K562 (cell line): ENCODE measurements around the gene ATP9A. TPM values are rescaled to one million over a fixed set of nuclear protein-coding genes. Genes with fewer than 3 reads are reported as not detected.

Experiments used
- ATAC-seq: fragments of 200-7000 bp; cut with Tn5 transposase; 3 replicates; pipeline ENCODE4 v1.9.1; 2020; ENCODE audit warnings: moderate library complexity
- BruUV-seq: library from RNA; stranded (reverse); fragments of 400-500 nt; replicated peaks from 2 replicates; lab custom pipeline; 2021; lab: Mats Ljungman, UMichigan
- CTCF ChIA-PET: fragments of 300-600 bp; formaldehyde crosslinking; extraction: SDS; loops from one replicate; lab custom pipeline; 2021; ENCODE audit warnings: low intra/inter-chr PET ratio; lab: Yijun Ruan, JAX
- POLR2A ChIA-PET: fragments of 300-600, 350-650 bp; sonication (Branson Sonifier 250); formaldehyde crosslinking; extraction: SDS; loops from one replicate; lab custom pipeline; 2021; ENCODE audit warnings: antibody characterized with exemption, inconsistent platforms; lab: Yijun Ruan, JAX
- DNase-seq, 4 experiments: peaks; one replicate each; pipeline versions ENCODE4 v3.0.0 to v3.0.0-alpha.2; 2011 to 2018; ENCODE audit warnings: low spot score in 3 of 4, mixed read lengths in 3 of 4; ENCODE audit errors: extremely low read depth in 1 of 4
- FAIRE-seq: peaks from 2 replicates; lab custom pipeline; 2011; peaks lifted over from hg19 to GRCh38; lab: Jason Lieb, UNC
- H2AFZ ChIP-seq: 2 replicates; pipeline ENCODE4 v1.6.0; 2011; ENCODE audit warnings: low read depth, low read length, control low read depth, inconsistent platforms
- H3K27ac ChIP-seq: fragments of 200-600 bp; 3 replicates; pipeline ENCODE4 v1.8.0; 2011; ENCODE audit warnings: low read depth, mild to moderate bottlenecking, control low read depth, inconsistent platforms, low read length, moderate library complexity, mixed read lengths; ENCODE audit errors: extremely low read depth
- H3K27me3 ChIP-seq, 2 experiments: fragments of 300-600 bp in 1 of 2; 2 replicates in 1 of 2; 3 replicates in 1 of 2; pipeline versions ENCODE4 v1.6.0 to v1.8.0; 2011; ENCODE audit warnings: inconsistent platforms in 2 of 2, low read length in 2 of 2, mild to moderate bottlenecking in 1 of 2, mixed read lengths in 1 of 2, moderate library complexity in 1 of 2; ENCODE audit not compliant: control insufficient read depth in 2 of 2, insufficient read depth in 2 of 2
- H3K36me3 ChIP-seq: fragments of 300-600 bp; 3 replicates; pipeline ENCODE4 v1.8.0; 2011; ENCODE audit warnings: mild to moderate bottlenecking, low read length, inconsistent platforms; ENCODE audit not compliant: control insufficient read depth, insufficient read depth
- H3K4me1 ChIP-seq, 2 experiments: fragments of 200-600 bp in 1 of 2; replicated peaks in 1 of 2; 2 replicates in 1 of 2; 3 replicates in 1 of 2; pipeline versions ENCODE4 v1.5.1 to v1.8.0; 2011; ENCODE audit warnings: inconsistent platforms in 2 of 2, low read length in 2 of 2, mild to moderate bottlenecking in 1 of 2, mixed read lengths in 1 of 2, moderate library complexity in 1 of 2; ENCODE audit not compliant: control insufficient read depth in 2 of 2, insufficient read depth in 2 of 2
- H3K4me2 ChIP-seq: 2 replicates; pipeline ENCODE4 v1.6.1; 2011; ENCODE audit warnings: low read length, control low read depth, inconsistent platforms, mixed read lengths; ENCODE audit not compliant: insufficient read depth
- H3K4me3 ChIP-seq: fragments of 200-600 bp; sonication (generic), shearing (Covaris generic); 2 replicates; pipeline ENCODE4 v1.5.1; 2016; ENCODE audit warnings: control low read depth, inconsistent platforms
- H3K79me2 ChIP-seq: fragments of 200-600 bp; 3 replicates; pipeline ENCODE4 v1.8.0; 2011; ENCODE audit warnings: low read length, inconsistent platforms; ENCODE audit not compliant: control insufficient read depth, insufficient read depth
- H3K9ac ChIP-seq, 2 experiments: 2 replicates each; pipeline versions ENCODE4 v1.6.0 to v1.6.1; 2011; ENCODE audit warnings: low read depth in 2 of 2, low read length in 2 of 2, control low read depth in 1 of 2, inconsistent platforms in 1 of 2, mild to moderate bottlenecking in 1 of 2, mixed read lengths in 1 of 2; ENCODE audit not compliant: insufficient read depth in 1 of 2
- H3K9me1 ChIP-seq: one replicate; pipeline ENCODE4 v1.6.0; 2011; ENCODE audit warnings: inconsistent platforms, mild to moderate bottlenecking, low read length, moderate library complexity; ENCODE audit not compliant: control insufficient read depth, insufficient read depth
- H3K9me3 ChIP-seq: replicated peaks from 2 replicates; pipeline ENCODE4 v1.5.1; 2011; ENCODE audit warnings: low read depth, low read length, inconsistent platforms; ENCODE audit not compliant: control insufficient read depth, insufficient read depth
- H4K20me1 ChIP-seq: replicated peaks from 2 replicates; pipeline ENCODE4 v1.6.1; 2011; ENCODE audit warnings: low read length, inconsistent platforms, mixed read lengths; ENCODE audit not compliant: control insufficient read depth, insufficient read depth
- CHD4 ChIP-seq: fragments of 200-600 bp; sonication (generic); IDR thresholded peaks from 3 replicates; pipeline ENCODE4 v1.6.1; 2012; ENCODE audit warnings: low read depth, mild to moderate bottlenecking, mixed read lengths, low read length, inconsistent platforms; ENCODE audit not compliant: insufficient read depth, insufficient replicate concordance, poor library complexity, severe bottlenecking
- CSDE1 ChIP-seq, 2 experiments: fragments of 450-650 bp; IDR thresholded peaks; 2 replicates each; pipeline ENCODE4 v1.6.1; 2016; ENCODE audit warnings: mild to moderate bottlenecking in 1 of 2
- ESRRB ChIP-seq: fragments of 250-450 bp; sonication (Bioruptor Pico); IDR thresholded peaks from 2 replicates; pipeline ENCODE4 v1.5.0; 2020; ENCODE audit warnings: mild to moderate bottlenecking, moderate library complexity, borderline replicate concordance
- KDM1A ChIP-seq, 2 experiments: fragments of 450-650 bp; IDR thresholded peaks; 2 replicates each; pipeline ENCODE4 v1.6.1; 2016; ENCODE audit warnings: mild to moderate bottlenecking in 2 of 2
- NONO ChIP-seq, 2 experiments: fragments of 200-400 bp in 1 of 2; fragments of 450-650 bp in 1 of 2; formaldehyde crosslinking in 1 of 2; IDR thresholded peaks; 2 replicates each; pipeline ENCODE4 v1.6.1; 2017; ENCODE audit warnings: low read depth in 2 of 2, mild to moderate bottlenecking in 2 of 2, moderate library complexity in 2 of 2, low read length in 1 of 2
- RBM15 ChIP-seq: fragments of 200-400 bp; formaldehyde crosslinking; IDR thresholded peaks from 2 replicates; pipeline ENCODE4 v1.6.1; 2018; ENCODE audit warnings: mild to moderate bottlenecking, low read length, moderate library complexity; ENCODE audit not compliant: insufficient read depth
- ZFP91 ChIP-seq: sonication (generic); formaldehyde crosslinking; IDR thresholded peaks from 2 replicates; pipeline ENCODE4 v1.8.0; 2022; ENCODE audit warnings: mild to moderate bottlenecking, missing genetic modification reagents
- ZNF668 ChIP-seq: fragments of 250-450 bp; sonication (Bioruptor Pico); IDR thresholded peaks from 2 replicates; pipeline ENCODE4 v1.8.0; 2022; ENCODE audit warnings: mild to moderate bottlenecking, inconsistent platforms
- WGBS: fragments of 100-300 bp; shearing (Covaris generic); methylation state at CpG from one replicate; pipeline ENCODE4 v1.1.6; 2016; ENCODE audit warnings: low coverage, mixed read lengths; ENCODE audit not compliant: insufficient coverage; ENCODE audit errors: missing lambda C conversion rate; 5-methylcytosine and 5-hydroxymethylcytosine counted together
- in situ Hi-C: fragments of 300-500 bp; cut with MboI; formaldehyde crosslinking; loops from 4 replicates; pipeline ENCODE4 v1.15.0; 2018; ENCODE audit warnings: inconsistent platforms, mixed read lengths
- intact Hi-C: fragments of 100-400 bp; cut with micrococcal nuclease; formaldehyde crosslinking; loops from 2 replicates; pipeline ENCODE4 v1.14.2; 2022
- polyA plus RNA-seq, 8 experiments: library from polyadenylated mRNA; depleted of rRNA in 4 of 8; stranded (reverse) in 5 of 8; unstranded in 3 of 8; fragments of >200 nt; fragmentation: Nextera tagmentation in 2 of 8; fragmentation: Illumina TruSeq in 1 of 8; extraction: Ambion mirVana in 2 of 8; extraction: Trizol in 1 of 8; gene quantifications; 2 replicates each; pipeline versions ENCODE4 v1.2.1 to v1.2.3, GENCODE V29; 2011 to 2014; ENCODE audit warnings: inconsistent platforms in 1 of 8, missing spikeins in 1 of 8
- total RNA-seq, 7 experiments: library from RNA; depleted of rRNA in 6 of 7; stranded (reverse); fragments of >200 nt in 6 of 7; fragmentation: Illumina TruSeq in 2 of 7; extraction: Trizol in 2 of 7; gene quantifications; 2 replicates each; pipeline versions ENCODE4 v1.2.1 to v1.2.3, GENCODE V29; 2011 to 2021; ENCODE audit warnings: low replicate concordance in 1 of 7
- TF ChIP-seq, protein P1 (sequence below): fragments of 450-650 bp; IDR thresholded peaks from 2 replicates; pipeline ENCODE4 v1.6.1; 2016; ENCODE audit warnings: borderline replicate concordance
- TF ChIP-seq, protein P2 (sequence below): fragments of 250-450 bp; sonication (Bioruptor Pico); IDR thresholded peaks from 2 replicates; pipeline ENCODE4 v1.8.0; 2021; ENCODE audit warnings: borderline replicate concordance, mild to moderate bottlenecking, moderate library complexity; ENCODE audit not compliant: poor library complexity, severe bottlenecking
- TF ChIP-seq, protein P3 (sequence below): fragments of 450-650 bp; IDR thresholded peaks from 2 replicates; pipeline ENCODE4 v1.6.1; 2016; ENCODE audit warnings: mild to moderate bottlenecking
- TF ChIP-seq, protein P4 (sequence below): fragments of 250-450 bp; sonication (Bioruptor Pico); IDR thresholded peaks from 2 replicates; pipeline ENCODE4 v1.8.0; 2021; ENCODE audit warnings: moderate library complexity, mild to moderate bottlenecking, inconsistent platforms

Gene ATP9A
- total and polyA plus RNA-seq, 9 of the 15 experiments (the other 6 are each of a cell fraction or from before 2014, with no cell fraction given) = 0.18 to 0.62 (median 0.29) TPM

GRCh38 chr20:51567622-51568021 is 200.6 kb downstream of the ATP9A start:
- POLR2A ChIA-PET = no interaction called here
- 41% methylated on average over 5 of the region's 5 CpGs for WGBS
- H2AFZ ChIP-seq = no peak overlapping the region
- no peaks in the 10 kb centered on the region for H3K36me3 ChIP-seq
- peaks cover 0 to 5% of the 10 kb centered on the region in 2 experiments; a peak in 3 of 5 replicates for H3K27me3 ChIP-seq
- no peak for FAIRE-seq
- H3K4me1 ChIP-seq = peaks cover 19 to 28% of the 10 kb centered on the region in 2 experiments
- intact Hi-C loops = no loop called here
- H3K9me1 ChIP-seq = no peaks in the 10 kb centered on the region
- H3K27ac ChIP-seq = no peak overlapping the region
- no peak for ATAC-seq
- no peak overlapping the region for H3K9ac ChIP-seq
- H4K20me1 ChIP-seq = peaks cover 6% of the 10 kb centered on the region; the same call in 1 of the 2 replicates
- H3K4me3 ChIP-seq = no peak overlapping the region
- H3K4me2 ChIP-seq = no peak overlapping the region
- H3K9me3 ChIP-seq = no peaks in the 10 kb centered on the region; the same call in 1 of the 2 replicates
- CTCF ChIA-PET = interaction anchor here (0.6 kb wide), 1 partner anchor 44 kb away, joined by 3 read pairs; no protein-coding TSS in a partner anchor
- no peaks in the 10 kb centered on the region for H3K79me2 ChIP-seq
- no TSS peak for BruUV-seq
- no peak for DNase-seq
- in situ Hi-C loops = no loop called here
- no peak for TF ChIP-seq NONO (IDR thresholded peaks at IDR 0.05; ENCODE audit: low read depth in 2 of 2, low read length in 1 of 2)
- peak; percentile 7 to 36; a peak in 2 of 4 replicates for TF ChIP-seq KDM1A (IDR thresholded peaks at IDR 0.05)
- TF ChIP-seq, protein P1, sequence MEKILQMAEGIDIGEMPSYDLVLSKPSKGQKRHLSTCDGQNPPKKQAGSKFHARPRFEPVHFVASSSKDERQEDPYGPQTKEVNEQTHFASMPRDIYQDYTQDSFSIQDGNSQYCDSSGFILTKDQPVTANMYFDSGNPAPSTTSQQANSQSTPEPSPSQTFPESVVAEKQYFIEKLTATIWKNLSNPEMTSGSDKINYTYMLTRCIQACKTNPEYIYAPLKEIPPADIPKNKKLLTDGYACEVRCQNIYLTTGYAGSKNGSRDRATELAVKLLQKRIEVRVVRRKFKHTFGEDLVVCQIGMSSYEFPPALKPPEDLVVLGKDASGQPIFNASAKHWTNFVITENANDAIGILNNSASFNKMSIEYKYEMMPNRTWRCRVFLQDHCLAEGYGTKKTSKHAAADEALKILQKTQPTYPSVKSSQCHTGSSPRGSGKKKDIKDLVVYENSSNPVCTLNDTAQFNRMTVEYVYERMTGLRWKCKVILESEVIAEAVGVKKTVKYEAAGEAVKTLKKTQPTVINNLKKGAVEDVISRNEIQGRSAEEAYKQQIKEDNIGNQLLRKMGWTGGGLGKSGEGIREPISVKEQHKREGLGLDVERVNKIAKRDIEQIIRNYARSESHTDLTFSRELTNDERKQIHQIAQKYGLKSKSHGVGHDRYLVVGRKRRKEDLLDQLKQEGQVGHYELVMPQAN = no peak
- TF ChIP-seq ZNF668 (CRISPR knock-in tag) = no peak
- TF ChIP-seq, protein P2, sequence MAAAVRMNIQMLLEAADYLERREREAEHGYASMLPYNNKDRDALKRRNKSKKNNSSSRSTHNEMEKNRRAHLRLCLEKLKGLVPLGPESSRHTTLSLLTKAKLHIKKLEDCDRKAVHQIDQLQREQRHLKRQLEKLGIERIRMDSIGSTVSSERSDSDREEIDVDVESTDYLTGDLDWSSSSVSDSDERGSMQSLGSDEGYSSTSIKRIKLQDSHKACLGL (CRISPR knock-in tag) = no peak
- no peak for TF ChIP-seq CSDE1 (IDR thresholded peaks at IDR 0.05)
- TF ChIP-seq, protein P3, sequence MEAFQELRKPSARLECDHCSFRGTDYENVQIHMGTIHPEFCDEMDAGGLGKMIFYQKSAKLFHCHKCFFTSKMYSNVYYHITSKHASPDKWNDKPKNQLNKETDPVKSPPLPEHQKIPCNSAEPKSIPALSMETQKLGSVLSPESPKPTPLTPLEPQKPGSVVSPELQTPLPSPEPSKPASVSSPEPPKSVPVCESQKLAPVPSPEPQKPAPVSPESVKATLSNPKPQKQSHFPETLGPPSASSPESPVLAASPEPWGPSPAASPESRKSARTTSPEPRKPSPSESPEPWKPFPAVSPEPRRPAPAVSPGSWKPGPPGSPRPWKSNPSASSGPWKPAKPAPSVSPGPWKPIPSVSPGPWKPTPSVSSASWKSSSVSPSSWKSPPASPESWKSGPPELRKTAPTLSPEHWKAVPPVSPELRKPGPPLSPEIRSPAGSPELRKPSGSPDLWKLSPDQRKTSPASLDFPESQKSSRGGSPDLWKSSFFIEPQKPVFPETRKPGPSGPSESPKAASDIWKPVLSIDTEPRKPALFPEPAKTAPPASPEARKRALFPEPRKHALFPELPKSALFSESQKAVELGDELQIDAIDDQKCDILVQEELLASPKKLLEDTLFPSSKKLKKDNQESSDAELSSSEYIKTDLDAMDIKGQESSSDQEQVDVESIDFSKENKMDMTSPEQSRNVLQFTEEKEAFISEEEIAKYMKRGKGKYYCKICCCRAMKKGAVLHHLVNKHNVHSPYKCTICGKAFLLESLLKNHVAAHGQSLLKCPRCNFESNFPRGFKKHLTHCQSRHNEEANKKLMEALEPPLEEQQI = no peak
- no peak for TF ChIP-seq RBM15
- TF ChIP-seq ESRRB (CRISPR knock-in tag) = no peak
- TF ChIP-seq, protein P4, sequence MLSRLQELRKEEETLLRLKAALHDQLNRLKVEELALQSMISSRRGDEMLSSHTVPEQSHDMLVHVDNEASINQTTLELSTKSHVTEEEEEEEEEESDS (CRISPR knock-in tag) = no peak
- TF ChIP-seq CHD4 = no peak
- no peak for TF ChIP-seq ZFP91
